Measurements from ENCODE around the gene PHYH.
"Not testable (repeated sequence)": the region's sequence is repeated elsewhere in the genome, so short reads cannot be mapped to it uniquely, and the experiment has no call there.

The PHYH gene

GRCh38 chr10:13270877-13271551 is 28.9 kb downstream of the PHYH start:
- no peak for DNase-seq

- DNase-seq: no peak
These were observed 31.0 kb downstream of the PHYH start for GRCh38 chr10:13268841-13269240.

- DNase-seq: no peak
These were observed 31.6 kb downstream of the PHYH start for GRCh38 chr10:13268310-13268709.

- no peak for DNase-seq
These were observed 36.3 kb downstream of the PHYH start for GRCh38 chr10:13263591-13263990.

GRCh38 chr10:13262433-13262832 is 37.4 kb downstream of the PHYH start:
- no peak for DNase-seq

GRCh38 chr10:13257621-13258140 is 42.2 kb downstream of the PHYH start:
- no peak for DNase-seq

- DNase-seq: no peak
These were observed 43.2 kb downstream of the PHYH start for GRCh38 chr10:13256627-13257026.

GRCh38 chr10:13253726-13254125 is 46.1 kb downstream of the PHYH start:
- DNase-seq: no peak

- DNase-seq: no peak
These were observed 52.1 kb downstream of the PHYH start for GRCh38 chr10:13247784-13248183.

- DNase-seq: no peak
These were observed 52.6 kb downstream of the PHYH start for GRCh38 chr10:13247246-13247645.

- not testable (repeated sequence) for DNase-seq
These were observed 57.6 kb downstream of the PHYH start for GRCh38 chr10:13242260-13242659.

GRCh38 chr10:13241613-13242012 is 58.3 kb downstream of the PHYH start:
- DNase-seq: no peak

GRCh38 chr10:13239923-13240322 is 59.9 kb downstream of the PHYH start:
- DNase-seq: no peak

- no peak for DNase-seq
These were observed 61.4 kb downstream of the PHYH start for GRCh38 chr10:13238271-13239077.

- DNase-seq: no peak
These were observed 63.2 kb downstream of the PHYH start for GRCh38 chr10:13236638-13237037.

- DNase-seq: not testable (repeated sequence)
These were observed 65.1 kb downstream of the PHYH start for GRCh38 chr10:13234736-13235135.

GRCh38 chr10:13234172-13234571 is 65.7 kb downstream of the PHYH start, which contains the start of gene UCMA:
Gene UCMA, minus strand, starts transcription at chr10:13234374. Its CDS starts 116 bp downstream, at chr10:13234258.
- no peak for DNase-seq

GRCh38 chr10:13233358-13233757 is 66.5 kb downstream of the PHYH start:
- no peak for DNase-seq

- DNase-seq: no peak
These were observed 68.1 kb downstream of the PHYH start for GRCh38 chr10:13231808-13232207.

- DNase-seq: no peak
These were observed 68.7 kb downstream of the PHYH start for GRCh38 chr10:13231190-13231589.

Measured in activated naive CD4-positive, alpha-beta T cell (primary cell).